ENCODE measurements around the gene BCL2L11.

Gene BCL2L11

DNA sequence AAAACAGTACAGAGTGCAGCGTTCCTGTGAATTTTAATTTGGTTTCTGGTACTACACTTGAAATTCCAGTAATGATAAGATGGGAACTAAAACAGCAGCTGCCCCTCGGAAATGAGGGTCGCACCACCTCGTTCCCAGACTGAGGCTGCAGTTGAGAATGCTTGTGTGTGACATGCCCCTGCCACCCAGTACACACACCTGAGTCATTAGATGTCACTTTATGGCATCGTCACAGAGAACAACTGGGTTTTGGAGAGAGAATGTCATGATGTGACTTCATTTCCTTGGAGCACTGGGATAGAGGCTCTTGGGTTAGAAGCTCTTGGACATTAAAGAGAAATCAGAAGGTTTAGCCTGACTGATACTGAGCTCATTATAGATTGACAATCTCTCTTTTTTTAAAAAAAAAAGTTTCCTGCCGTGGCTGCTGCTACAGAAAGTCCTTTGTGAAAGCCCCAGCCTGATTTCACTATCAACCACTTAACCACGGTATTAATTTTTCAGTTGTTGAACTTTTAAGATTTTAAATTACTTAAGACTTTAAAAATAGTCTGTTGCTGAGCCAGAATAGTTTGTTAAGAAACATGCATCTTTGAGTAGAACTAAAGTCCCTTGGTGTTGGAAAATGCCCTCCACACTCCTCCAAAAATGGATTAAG lies 24.5 kb downstream of the BCL2L11 start:
- DNase-seq: no peak

GRCh38 chr2:111145951-111146350 lies 25.2 kb downstream of the BCL2L11 start:
- no peak for DNase-seq

GRCh38 chr2:111148225-111148873 lies 27.6 kb downstream of the BCL2L11 start:
- no peak for DNase-seq

- DNase-seq: no peak
Observed at GRCh38 chr2:111148925-111149324, 28.2 kb downstream of the BCL2L11 start.

GRCh38 chr2:111149882-111150455 lies 29.3 kb downstream of the BCL2L11 start:
- no peak for DNase-seq

DNA sequence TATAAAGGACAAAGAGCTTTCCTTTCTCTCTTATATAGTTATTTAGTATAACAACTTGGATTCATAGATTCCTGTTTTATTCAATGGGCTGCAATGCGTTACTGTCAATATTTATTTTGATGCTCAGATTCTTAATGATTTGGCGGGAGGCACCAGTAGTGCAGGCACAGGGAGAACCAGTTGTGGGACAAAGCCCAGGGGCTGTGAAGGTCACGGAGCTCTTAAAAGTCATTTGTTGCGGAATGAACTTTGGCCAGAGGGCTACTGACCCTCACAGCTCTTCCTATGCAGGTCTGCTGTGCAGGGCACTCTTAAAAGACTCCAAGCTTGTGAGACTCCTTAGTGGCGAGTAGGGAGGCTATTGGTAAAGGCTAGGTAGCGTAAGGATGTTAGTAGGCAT lies 34.0 kb downstream of the BCL2L11 start:
- no peak for DNase-seq

- DNase-seq: no peak
Observed at GRCh38 chr2:111155610-111156009, 34.9 kb downstream of the BCL2L11 start.

DNA sequence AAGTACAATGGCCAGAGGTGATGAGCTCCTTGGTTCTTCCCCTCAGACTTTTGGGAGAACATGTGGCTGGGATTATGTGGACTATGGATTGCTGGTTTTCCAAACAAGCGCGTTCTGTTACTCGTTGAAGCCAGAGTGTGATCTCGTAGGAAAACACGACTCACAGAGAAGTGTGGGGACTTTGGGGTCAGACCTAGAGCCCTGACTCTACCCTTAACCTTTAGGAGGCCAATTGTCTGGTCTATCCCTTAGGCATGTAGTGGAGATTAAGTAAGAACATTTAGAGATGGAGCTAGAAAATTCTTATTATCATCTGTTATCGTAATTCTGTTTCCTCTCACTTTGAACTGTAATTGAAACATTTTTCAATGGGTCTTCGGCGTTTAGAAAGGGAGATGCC lies 35.8 kb downstream of the BCL2L11 start:
- no peak for DNase-seq

DNA sequence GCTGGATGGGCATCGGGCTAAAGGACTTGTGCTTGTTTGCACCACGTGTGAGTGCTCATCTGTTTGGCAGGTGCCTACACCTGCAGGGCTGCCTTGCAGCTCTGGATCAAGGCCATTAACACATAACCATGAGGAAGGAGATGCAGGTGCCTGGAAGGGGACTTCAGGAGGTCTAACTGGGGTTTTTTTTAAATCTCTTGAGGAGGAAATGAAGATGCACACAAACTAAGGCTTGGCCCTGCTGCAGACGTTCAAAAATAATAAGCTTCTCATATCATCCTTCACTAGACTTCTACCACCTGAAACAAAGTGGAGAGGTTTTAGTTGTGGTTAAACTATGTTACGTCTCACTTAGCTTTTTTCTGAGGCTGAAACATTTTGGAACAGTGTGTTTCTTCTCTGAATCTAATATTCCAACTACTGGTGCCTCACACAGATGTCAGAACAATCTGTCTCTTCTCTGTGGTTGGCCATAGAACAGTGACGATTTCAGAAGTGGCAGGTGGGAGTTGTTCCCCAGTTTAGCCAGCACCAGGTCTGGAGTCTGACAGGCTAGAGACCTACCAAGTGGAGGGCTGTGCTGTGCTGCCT lies 36.5 kb downstream of the BCL2L11 start:
- no peak for DNase-seq

DNA sequence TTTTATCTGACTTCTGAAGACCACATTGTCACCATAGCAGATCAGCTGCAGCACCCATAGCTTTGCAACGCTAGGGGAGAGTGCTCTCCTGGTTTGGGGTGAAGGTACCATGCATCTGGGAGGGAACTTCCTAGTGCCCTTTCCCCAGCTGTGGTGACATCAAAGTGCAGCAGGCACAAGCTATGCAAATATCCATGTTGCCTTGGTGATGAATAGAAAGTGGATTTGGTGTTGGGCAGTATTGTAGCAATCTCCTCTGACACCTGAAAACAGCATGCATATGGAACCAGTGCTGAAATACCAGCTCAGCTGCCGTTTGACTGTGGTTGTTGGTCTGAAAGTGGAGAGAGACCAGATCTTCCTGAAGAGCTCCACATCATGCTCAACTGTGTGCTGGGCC lies 37.1 kb downstream of the BCL2L11 start:
- no peak for DNase-seq

DNA sequence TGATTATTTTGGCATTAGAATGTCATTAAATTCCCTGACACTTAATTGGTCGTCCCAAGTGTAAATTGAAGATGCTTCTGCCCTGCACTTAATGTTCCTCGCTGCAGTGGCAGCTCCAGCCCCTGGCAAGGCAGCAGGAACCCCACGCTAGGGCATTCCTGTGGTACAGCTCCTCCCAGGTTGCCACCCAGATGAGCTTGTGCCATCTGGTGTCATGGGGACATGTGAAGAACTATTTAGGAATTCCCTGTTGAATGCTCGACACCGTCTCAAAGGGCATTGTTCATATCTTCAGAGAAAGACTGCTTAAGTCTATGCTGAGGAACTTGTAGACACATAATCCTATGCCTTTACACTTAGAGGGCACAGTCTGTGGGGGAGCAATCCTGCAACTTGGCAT lies 38.9 kb downstream of the BCL2L11 start:
- DNase-seq: no peak

GRCh38 chr2:111160758-111161157 lies 40.0 kb downstream of the BCL2L11 start:
- no peak for DNase-seq

DNA sequence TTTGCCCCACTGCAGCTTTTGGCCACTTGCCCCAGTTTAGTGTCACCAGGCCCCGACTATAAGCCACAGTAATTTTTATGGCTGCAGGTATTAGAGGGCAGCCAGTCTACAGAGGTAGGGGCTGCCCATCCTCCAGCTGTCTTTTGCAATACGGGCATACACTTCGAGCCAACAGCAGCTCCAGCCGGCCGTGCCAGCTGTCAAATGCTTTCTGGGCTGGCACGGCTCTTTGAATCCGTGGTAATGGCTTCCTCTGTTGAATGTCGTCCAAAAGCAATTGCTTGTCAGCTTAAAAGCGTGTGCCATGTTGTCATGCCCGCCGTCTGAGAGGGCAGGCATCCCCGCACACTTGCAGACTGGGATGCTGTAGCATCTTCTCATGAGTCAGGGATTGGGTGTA lies 41.3 kb downstream of the BCL2L11 start:
- no peak for DNase-seq

DNA sequence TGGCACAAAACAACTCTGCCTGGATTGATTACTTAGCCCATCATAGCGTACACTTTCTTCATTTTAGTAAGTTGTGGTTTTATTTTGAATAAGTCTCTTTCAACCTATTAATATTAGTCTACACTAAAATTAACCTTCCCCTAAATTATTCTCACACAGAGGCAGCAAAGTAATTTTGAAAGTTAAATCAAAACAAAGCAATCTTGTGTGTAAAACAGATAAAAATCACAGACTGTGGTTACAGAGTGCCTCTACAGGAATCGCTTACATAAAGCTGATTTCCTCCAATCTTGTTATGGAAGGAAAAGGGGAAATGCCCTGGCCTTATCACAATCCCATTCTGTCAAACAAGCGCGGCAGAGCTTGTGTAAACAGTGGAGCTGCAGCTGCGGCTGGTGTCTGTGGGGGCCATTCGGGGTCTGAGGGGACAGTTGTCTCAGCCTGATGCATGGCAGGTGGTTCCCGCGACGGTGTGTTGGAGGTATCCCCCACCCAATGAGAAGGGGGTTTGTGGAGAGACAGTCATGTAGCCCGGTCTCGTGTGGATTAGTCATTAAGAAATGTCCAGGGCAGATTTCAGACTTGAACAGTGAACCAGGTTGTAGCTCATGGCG lies 42.1 kb downstream of the BCL2L11 start:
- no peak for DNase-seq

DNA sequence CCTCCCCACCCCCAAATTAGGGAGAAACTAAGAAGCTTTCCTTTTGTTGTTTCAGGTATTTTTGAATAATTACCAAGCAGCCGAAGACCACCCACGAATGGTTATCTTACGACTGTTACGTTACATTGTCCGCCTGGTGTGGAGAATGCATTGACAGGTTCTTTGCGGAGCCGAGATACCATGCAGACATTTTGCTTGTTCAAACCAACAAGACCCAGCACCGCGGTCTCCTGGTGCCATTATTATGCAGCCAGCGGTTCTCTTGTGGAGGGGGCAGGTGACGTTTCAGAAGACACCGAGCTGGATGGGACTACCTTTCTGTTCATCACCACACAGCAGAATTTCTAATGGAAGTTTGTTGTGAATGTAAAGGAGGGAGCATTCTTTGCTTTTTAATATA lies 43.4 kb downstream of the BCL2L11 start:
- DNase-seq: no peak

DNA sequence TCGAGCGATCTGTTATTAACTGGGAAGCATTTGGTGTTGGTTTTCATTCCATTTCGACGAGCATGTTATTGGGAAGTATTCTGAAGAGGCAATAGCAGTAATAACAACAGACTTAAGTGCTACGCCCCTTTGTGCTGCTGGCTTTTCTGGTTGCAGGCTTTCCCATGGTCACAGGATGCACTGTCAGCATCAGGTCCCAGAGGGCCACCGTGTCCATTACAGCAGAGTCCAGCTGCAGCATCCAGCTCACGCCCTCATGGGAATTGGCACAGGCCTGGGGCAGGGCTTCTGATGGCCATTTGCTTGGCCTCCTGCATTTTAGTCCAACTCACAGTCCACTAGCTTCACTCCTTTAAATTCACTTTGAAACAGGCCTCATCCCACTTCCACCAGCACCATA lies 44.4 kb downstream of the BCL2L11 start:
- DNase-seq: no peak

DNA sequence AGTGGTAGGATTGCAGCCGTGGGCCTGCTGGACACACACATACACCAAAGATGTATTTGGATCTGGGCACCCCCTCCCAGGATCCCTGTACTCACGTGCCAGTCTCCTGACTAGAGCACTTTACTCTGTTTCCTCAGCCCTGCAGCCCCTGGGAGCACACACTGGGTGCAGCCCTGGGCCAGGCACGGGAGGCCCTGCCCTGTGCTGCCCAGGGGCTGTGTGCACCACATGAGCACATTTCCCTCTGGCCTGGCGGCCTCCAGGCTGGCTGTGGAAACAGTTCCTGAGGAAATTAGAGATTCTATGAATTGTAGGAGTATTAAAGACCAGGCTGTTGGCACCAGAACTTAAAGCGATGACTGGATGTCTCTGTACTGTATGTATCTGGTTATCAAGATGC lies 45.4 kb downstream of the BCL2L11 start:
- no peak for DNase-seq

GRCh38 chr2:111167076-111167862 lies 46.6 kb downstream of the BCL2L11 start:
- DNase-seq: no peak

DNA sequence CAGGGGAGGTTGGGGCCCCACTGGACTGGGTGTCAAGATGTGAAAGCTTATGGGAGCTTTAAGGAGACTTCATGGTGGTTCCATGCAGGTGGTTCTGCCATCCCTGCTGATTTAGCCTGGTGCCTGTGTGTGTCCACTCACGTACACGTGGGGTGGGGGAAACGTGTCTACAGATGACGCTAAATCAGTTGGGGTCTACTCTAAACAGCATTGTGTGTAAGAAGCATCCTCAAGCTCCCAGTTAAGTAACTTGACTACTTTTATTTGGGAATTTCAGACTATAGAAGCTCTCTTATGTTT lies 47.1 kb downstream of the BCL2L11 start:
- DNase-seq: no peak

- DNase-seq: no peak
Observed at GRCh38 chr2:111168528-111169239, 48.0 kb downstream of the BCL2L11 start.

DNA sequence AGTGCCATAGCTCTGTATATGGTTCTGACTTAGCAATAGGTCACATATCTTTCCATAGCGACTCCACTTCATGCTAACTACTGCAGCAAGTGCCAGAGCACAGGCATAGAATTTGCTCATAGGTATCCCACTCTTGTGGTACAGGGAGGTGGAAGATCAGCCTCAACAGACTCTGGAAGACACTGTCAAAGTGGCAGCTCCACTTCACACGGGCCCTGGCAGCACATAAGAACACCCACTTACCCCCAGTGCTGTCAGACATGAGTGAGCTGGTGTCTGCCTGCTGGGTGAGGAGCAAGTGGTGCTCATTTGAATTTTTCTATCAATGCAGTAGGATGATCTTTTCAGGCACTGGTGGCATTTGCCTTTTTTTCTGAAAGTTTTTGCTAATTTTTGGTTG lies 48.6 kb downstream of the BCL2L11 start:
- no peak for DNase-seq

DNA sequence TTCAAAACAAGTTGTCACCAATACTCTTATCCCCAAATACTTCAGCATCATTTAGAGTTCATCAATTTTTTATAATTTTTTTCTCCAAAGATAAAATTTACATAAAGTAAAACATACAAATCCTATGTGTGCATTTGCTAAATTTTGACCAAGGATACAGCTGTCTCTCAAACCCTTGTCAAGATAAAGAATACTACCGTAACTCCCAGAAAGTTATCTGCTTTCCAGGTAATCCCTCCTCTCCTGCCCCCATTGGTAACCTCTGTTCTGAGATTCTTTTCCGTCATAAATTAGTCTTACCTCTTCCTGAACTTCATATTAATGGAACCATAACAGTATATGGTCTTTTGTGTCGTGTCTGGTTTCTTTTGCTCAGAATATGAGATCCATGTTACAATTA lies 49.2 kb downstream of the BCL2L11 start:
- no peak for DNase-seq

All from effector CD8-positive, alpha-beta T cell (primary cell).